Neural progenitor cell (in vitro differentiated cells): ENCODE data around the gene CHMP1A. TPM values are rescaled to one million over a fixed set of nuclear protein-coding genes. Genes with fewer than 3 reads are reported as not detected.

ENCODE experiments used
- DNase-seq: peaks from one replicate; pipeline ENCODE4 v3.0.0-alpha.2; 2016; ENCODE audit warnings: low spot score
- H2AFZ ChIP-seq: fragments of 200-600 bp; sonication (generic); replicated peaks from 2 replicates; pipeline ENCODE4 v1.6.1; 2016; ENCODE audit warnings: antibody characterized with exemption
- H3F3A ChIP-seq: fragments of 200-600 bp; sonication (generic); 2 replicates; pipeline ENCODE4 v1.6.1; 2016; ENCODE audit warnings: antibody characterized with exemption, low read depth
- H3K27ac ChIP-seq: fragments of 200-600 bp; sonication (generic); 2 replicates; pipeline ENCODE4 v1.5.1; 2016; ENCODE audit warnings: mild to moderate bottlenecking
- H3K27me3 ChIP-seq: fragments of 200-600 bp; sonication (generic); 2 replicates; pipeline ENCODE4 v1.6.1; 2016; ENCODE audit warnings: mild to moderate bottlenecking, moderate library complexity
- H3K36me3 ChIP-seq: fragments of 200-600 bp; sonication (generic); 2 replicates; pipeline ENCODE4 v1.5.1; 2016
- H3K4me1 ChIP-seq: fragments of 200-600 bp; sonication (generic); 2 replicates; pipeline ENCODE4 v1.6.1; 2016; ENCODE audit warnings: mixed run types
- H3K4me2 ChIP-seq: fragments of 200-600 bp; sonication (generic); 2 replicates; pipeline ENCODE4 v1.6.1; 2016
- H3K4me3 ChIP-seq: fragments of 200-600 bp; sonication (generic); 2 replicates; pipeline ENCODE4 v1.5.1; 2016
- H3K79me2 ChIP-seq: fragments of 200-600 bp; sonication (generic); 2 replicates; pipeline ENCODE4 v1.6.1; 2016; ENCODE audit warnings: low read depth
- H3K9ac ChIP-seq: fragments of 200-600 bp; sonication (generic); 2 replicates; pipeline ENCODE4 v1.6.1; 2016
- H3K9me3 ChIP-seq: fragments of 200-600 bp; sonication (generic); 2 replicates; pipeline ENCODE4 v1.5.1; 2016; ENCODE audit warnings: low read depth
- H4K20me1 ChIP-seq: fragments of 200-600 bp; sonication (generic); 2 replicates; pipeline ENCODE4 v1.6.1; 2016; ENCODE audit warnings: low read depth
- H3K27ac Mint-ChIP-seq: 3 replicates; pipeline ENCODE4 v1.8.0; 2021; ENCODE audit warnings: mixed read lengths
- H3K27me3 Mint-ChIP-seq: 2 replicates; pipeline ENCODE4 v1.8.0; 2022; ENCODE audit warnings: low read depth, mild to moderate bottlenecking, inconsistent platforms, moderate library complexity, mixed read lengths; ENCODE audit not compliant: insufficient read depth
- H3K36me3 Mint-ChIP-seq: 3 replicates; pipeline ENCODE4 v1.8.0; 2021; ENCODE audit warnings: mixed read lengths
- H3K4me1 Mint-ChIP-seq: 3 replicates; pipeline ENCODE4 v1.8.0; 2021; ENCODE audit warnings: mixed read lengths
- H3K4me3 Mint-ChIP-seq: 3 replicates; pipeline ENCODE4 v1.8.0; 2021; ENCODE audit warnings: mild to moderate bottlenecking, moderate library complexity, mixed read lengths
- H3K9me3 Mint-ChIP-seq: 3 replicates; pipeline ENCODE4 v1.8.0; 2020; ENCODE audit warnings: mixed read lengths
- CTCF ChIP-seq: fragments of 200-600 bp; sonication (generic); IDR thresholded peaks from 2 replicates; pipeline ENCODE4 v1.5.1; 2017; ENCODE audit warnings: antibody characterized with exemption, mild to moderate bottlenecking
- EZH2 ChIP-seq: fragments of 200-600 bp; sonication (generic); IDR thresholded peaks from 2 replicates; pipeline ENCODE4 v1.6.1; 2017; ENCODE audit warnings: antibody characterized with exemption, mild to moderate bottlenecking, moderate library complexity
- EZH2phosphoT487 ChIP-seq: fragments of 200-600 bp; sonication (generic); IDR thresholded peaks from 2 replicates; pipeline ENCODE4 v1.6.1; 2017; ENCODE audit warnings: antibody characterized with exemption
- total RNA-seq: library from RNA; depleted of rRNA; stranded (reverse); fragments of >200 nt; gene quantifications from 2 replicates; pipeline ENCODE4 v1.2.3, GENCODE V29; 2015; ENCODE audit warnings: low replicate concordance

The CHMP1A gene
- total RNA-seq, 1 donor from 2014 or later = 34.6 TPM

DNA sequence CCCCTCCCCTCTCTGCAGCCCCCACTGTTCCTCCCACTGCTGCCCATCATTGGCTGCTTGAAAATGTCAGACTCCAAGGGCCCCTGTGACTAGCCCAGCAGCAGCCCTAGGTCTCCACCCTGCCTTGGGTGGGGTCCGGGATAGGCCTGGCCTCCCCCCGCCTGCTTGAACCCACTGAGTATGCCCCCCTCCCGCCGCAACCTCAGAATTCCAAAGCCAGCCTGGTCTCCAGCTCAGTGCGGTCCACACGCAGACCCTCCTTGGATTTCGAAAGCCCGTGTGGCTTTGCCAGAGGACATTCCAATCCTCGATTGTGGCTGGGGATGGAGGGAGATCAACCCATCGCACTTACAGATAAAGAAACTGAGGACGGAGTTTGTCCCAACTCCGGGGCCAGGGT, 37.7 kb downstream of the CHMP1A start:
- H3K36me3 Mint-ChIP-seq = no peaks in the 10 kb centered on the region
- no peaks in the 10 kb centered on the region for H4K20me1 ChIP-seq
- peaks cover 39% of the 10 kb centered on the region for H3K4me1 Mint-ChIP-seq
- no peaks in the 10 kb centered on the region for H3K9me3 ChIP-seq
- peaks cover 12% of the 10 kb centered on the region for H3K27me3 ChIP-seq
- peak; percentile 53 for DNase-seq
- H3K9me3 Mint-ChIP-seq = no peaks in the 10 kb centered on the region
- H2AFZ ChIP-seq = no peak overlapping the region
- H3K9ac ChIP-seq = no peak overlapping the region
- H3K36me3 ChIP-seq = no peaks in the 10 kb centered on the region
- peaks cover 28% of the 10 kb centered on the region for H3F3A ChIP-seq
- H3K79me2 ChIP-seq = no peaks in the 10 kb centered on the region
- no peak overlapping the region for H3K4me3 ChIP-seq
- peaks cover 12% of the 10 kb centered on the region for H3K27me3 Mint-ChIP-seq
- no peak overlapping the region for H3K27ac ChIP-seq
- peaks cover 10% of the 10 kb centered on the region for H3K4me1 ChIP-seq
- no peak overlapping the region for H3K4me2 ChIP-seq
- H3K27ac Mint-ChIP-seq = peak overlapping the region; percentile 88
- no peak overlapping the region for H3K4me3 Mint-ChIP-seq
- TF ChIP-seq EZH2phosphoT487 (no peak), EZH2 (no peak), CTCF (no peak)

DNA sequence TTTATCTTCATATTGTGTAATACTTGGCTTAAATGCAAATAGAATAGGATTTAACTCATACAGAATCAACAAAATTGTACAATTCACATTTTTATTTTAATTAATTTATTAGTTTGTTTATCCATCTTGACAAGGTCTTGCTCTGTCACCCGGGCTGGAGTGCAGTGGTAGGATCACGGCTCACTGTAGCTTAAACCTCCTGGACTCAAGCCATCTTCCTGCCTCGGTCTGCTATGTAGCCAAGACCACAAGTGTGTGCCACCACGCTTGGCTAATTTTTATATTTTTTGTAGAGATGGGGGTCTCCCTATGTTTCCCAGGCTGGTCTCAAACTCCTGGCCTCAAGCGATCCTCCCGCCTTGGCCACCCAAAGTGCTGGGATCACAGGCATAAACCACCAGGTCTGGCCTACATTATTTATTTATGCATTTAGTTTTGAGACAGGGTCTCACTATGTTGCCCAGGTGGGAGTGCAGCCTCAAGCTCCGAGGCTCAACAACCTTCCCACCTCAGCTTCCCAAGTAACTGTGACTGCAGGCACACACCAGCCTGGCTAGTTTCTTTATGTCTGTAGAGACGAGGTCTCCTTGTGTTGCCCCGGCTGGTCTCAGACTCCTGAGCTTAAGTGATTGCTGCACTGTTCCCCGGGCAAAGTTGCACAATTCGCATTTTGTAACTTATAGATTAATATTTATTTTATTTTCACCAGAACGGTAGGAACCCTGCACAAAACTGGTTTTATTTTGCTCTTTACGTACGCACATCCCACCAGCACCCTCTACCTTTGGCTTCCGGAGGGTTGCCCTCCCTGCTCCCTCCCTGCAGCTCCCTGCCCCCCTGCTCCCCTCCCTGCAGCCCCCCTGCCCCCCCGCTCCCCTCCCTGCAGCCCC, 39.2 kb downstream of the CHMP1A start:
- Histone ChIP-seq H3K79me2 (no peaks in the 10 kb centered on the region), H2AFZ (no peak overlapping the region), H3K27me3 (peaks cover 8% of the 10 kb centered on the region), H3K4me2 (no peak overlapping the region), H3K36me3 (no peaks in the 10 kb centered on the region), H3K9me3 (no peaks in the 10 kb centered on the region), H3K27ac (no peak overlapping the region), H4K20me1 (no peaks in the 10 kb centered on the region), H3F3A (peaks cover 18% of the 10 kb centered on the region), H3K4me3 (no peak overlapping the region), H3K9ac (no peak overlapping the region), H3K4me1 (peaks cover 3% of the 10 kb centered on the region)
- Mint-ChIP-seq H3K9me3 (no peaks in the 10 kb centered on the region), H3K4me3 (no peak overlapping the region), H3K36me3 (no peaks in the 10 kb centered on the region), H3K27ac (no peak overlapping the region), H3K27me3 (peaks cover 14% of the 10 kb centered on the region), H3K4me1 (peaks cover 30% of the 10 kb centered on the region)
- no peak for DNase-seq
- no peak for TF ChIP-seq EZH2phosphoT487
- TF ChIP-seq EZH2 = no peak

- Mint-ChIP-seq H3K27ac (peak overlapping the region; percentile 90), H3K27me3 (peaks cover 19% of the 10 kb centered on the region), H3K9me3 (peaks cover 2% of the 10 kb centered on the region), H3K36me3 (no peaks in the 10 kb centered on the region), H3K4me1 (peaks cover 33% of the 10 kb centered on the region), H3K4me3 (no peak overlapping the region)
- Histone ChIP-seq H3K9ac (no peak overlapping the region), H3K4me3 (no peak overlapping the region), H3K36me3 (no peaks in the 10 kb centered on the region), H3K4me2 (no peak overlapping the region), H3K4me1 (peaks cover 9% of the 10 kb centered on the region), H3K27ac (no peak overlapping the region), H3K27me3 (no peaks in the 10 kb centered on the region), H4K20me1 (no peaks in the 10 kb centered on the region), H3K79me2 (no peaks in the 10 kb centered on the region), H3K9me3 (no peaks in the 10 kb centered on the region), H2AFZ (no peak overlapping the region), H3F3A (peaks cover 16% of the 10 kb centered on the region)
- no peak for DNase-seq
- TF ChIP-seq EZH2phosphoT487 (no peak), CTCF (no peak), EZH2 (no peak)
These were observed 40.5 kb downstream of the CHMP1A start for GRCh38 chr16:89617036-89617435.

DNA sequence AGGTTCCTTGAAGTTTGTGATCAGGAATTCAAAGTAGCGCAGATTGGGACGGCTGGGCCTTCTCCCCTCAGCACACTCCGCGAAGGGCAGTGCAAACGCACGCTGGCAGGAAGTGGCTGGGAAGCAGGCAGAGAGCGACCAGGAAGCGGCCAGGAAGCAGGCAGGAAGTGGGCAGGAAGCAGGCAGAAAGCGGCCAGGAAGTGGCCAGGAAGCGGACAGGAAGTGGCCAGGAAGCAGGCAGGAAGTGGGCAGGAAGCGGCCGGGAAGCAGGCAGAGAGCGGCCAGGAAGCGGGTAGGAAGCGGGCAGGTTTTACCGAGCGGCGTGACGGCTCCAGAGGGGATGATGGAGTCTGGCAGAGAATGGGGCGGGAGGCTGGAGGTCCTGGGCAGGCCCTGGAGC, 40.9 kb downstream of the CHMP1A start:
- Histone ChIP-seq H3K9me3 (no peaks in the 10 kb centered on the region), H2AFZ (no peak overlapping the region), H3K79me2 (no peaks in the 10 kb centered on the region), H3F3A (peaks cover 16% of the 10 kb centered on the region), H4K20me1 (no peaks in the 10 kb centered on the region), H3K4me2 (no peak overlapping the region), H3K27ac (no peak overlapping the region), H3K4me1 (peaks cover 9% of the 10 kb centered on the region), H3K36me3 (no peaks in the 10 kb centered on the region), H3K9ac (no peak overlapping the region), H3K4me3 (no peak overlapping the region), H3K27me3 (no peaks in the 10 kb centered on the region)
- no peak for DNase-seq
- Mint-ChIP-seq H3K36me3 (no peaks in the 10 kb centered on the region), H3K27ac (peak overlapping the region; percentile 96), H3K4me1 (peaks cover 30% of the 10 kb centered on the region), H3K9me3 (peaks cover 2% of the 10 kb centered on the region), H3K27me3 (peaks cover 17% of the 10 kb centered on the region), H3K4me3 (no peak overlapping the region)
- TF ChIP-seq EZH2 (no peak), CTCF (no peak), EZH2phosphoT487 (no peak)
